Measurements from ENCODE around the gene DIRAS2.
"Not testable (repeated sequence)": the region's sequence is repeated elsewhere in the genome, so short reads cannot be mapped to it uniquely, and the experiment has no call there.

The DIRAS2 gene
- 0 to 0.13 reads per million in 2 donors for total RNA-seq

GRCh38 chr9:90642570-90643539 is at the start of gene DIRAS2:
TSS of gene DIRAS2 (minus strand) at chr9:90642824. CDS start at chr9:90613827, 28,997 bp downstream.
- DNase-seq, result peak in 1 of 5 experiments; percentile 22

GRCh38 chr9:90684736-90685135 is 42.1 kb upstream of the DIRAS2 start:
- no peak for DNase-seq

DNA sequence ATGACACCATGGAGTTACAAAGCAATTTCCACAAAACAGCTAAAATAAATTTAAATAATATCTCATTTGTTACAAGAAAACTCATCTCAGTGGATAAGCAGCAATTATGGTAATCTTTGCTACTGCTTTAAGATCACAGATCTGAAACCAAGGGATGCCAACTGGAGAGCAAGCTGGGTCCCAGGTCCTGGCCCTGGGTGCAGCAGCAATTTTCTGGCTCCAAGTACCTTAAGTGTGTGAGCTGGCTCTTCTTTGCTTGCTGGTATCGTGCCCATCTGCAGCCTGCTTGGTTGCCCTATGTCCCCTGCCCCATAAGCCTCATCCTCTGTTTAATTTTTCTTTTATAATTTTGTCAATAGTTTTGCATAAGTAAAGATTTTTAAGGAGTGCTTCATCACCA is 41.5 kb upstream of the DIRAS2 start:
- no peak for DNase-seq

GRCh38 chr9:90680534-90680933 is 37.9 kb upstream of the DIRAS2 start:
- DNase-seq, result no peak

GRCh38 chr9:90665072-90665471 is 22.4 kb upstream of the DIRAS2 start:
- DNase-seq, result no peak

DNA sequence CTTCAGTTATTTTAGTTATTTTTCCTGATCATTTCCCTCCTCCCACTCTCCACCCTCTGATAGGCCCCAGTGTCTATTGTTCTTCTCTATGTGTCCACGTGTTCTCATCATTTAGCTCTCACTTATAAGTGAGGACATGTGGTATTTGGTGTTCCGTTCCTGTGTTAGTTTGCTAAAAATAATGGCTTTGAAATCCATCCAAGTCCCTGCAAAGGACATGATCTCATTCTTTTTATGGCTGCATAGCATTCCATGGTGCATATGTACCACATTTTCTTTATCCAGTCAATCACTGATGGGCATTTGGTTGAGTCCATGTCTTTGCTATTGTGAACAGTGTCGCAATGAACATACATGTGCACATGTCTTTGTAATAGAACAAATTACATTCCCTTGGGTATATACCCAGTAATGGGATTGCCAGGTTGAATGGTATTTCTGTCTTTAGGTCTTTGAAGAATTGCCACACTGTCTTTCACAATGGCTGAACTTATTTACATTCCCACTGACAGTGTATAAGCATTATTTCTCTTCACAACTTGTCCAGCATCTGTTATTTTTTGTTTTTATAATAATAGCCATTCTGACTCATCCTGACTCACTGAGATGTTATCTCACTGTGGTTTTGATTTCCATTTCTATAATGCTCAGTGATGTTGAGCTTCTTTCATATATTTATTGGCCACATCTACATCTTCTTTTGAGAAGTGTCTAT is 17.2 kb upstream of the DIRAS2 start:
- peak in 1 of 5 experiments; percentile 4 for DNase-seq

GRCh38 chr9:90658783-90659182 is 16.2 kb upstream of the DIRAS2 start:
- DNase-seq, result no peak

GRCh38 chr9:90658181-90658580 is 15.6 kb upstream of the DIRAS2 start:
- DNase-seq, result no peak

DNA sequence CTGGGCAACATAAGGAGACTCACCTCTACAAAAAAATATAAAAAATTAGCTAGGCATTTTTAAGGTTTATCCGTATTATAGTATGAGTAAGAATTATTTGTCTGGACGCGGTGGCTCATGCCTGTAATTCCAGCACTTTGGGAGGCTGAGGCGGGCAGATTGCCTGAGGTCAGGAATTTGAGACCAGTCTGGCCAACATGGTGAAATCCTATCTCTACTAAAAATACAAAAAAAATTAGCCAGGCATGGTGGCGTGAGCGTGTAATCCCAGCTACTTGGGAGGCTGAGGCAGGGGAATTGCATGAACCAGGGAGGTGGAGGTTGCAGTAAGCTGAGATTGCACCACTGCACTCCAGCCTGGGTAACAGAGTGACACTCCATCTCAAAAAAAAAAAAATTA is 14.3 kb upstream of the DIRAS2 start:
- not testable (repeated sequence) for DNase-seq

- no peak for DNase-seq
Measured at GRCh38 chr9:90651246-90651645, 8.6 kb upstream of the DIRAS2 start.

DNA sequence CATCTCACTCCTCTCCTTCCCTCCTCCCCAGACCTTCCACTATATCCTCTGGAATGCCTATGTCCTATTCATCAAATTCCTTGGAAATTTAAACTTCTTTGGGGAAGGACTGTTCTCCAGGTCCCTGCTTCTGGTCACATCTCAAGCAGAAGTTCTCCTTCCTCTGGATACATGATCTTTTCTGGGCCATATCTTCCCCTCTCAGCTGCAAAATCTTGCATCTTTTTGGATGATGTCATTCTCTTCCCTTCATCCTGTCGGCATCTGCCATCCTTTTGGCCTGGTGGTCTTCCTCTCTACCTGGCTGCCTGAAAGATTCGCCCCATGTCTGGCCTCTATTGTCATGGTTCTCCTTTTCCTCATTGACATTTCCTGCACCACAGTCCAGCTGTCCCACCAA is 5.2 kb upstream of the DIRAS2 start:
- no peak for DNase-seq

- DNase-seq, result no peak
Measured at GRCh38 chr9:90645721-90646120, 3.1 kb upstream of the DIRAS2 start.

- DNase-seq, result no peak
Measured at GRCh38 chr9:90641884-90642487, 638 bp downstream of the DIRAS2 start.

DNA sequence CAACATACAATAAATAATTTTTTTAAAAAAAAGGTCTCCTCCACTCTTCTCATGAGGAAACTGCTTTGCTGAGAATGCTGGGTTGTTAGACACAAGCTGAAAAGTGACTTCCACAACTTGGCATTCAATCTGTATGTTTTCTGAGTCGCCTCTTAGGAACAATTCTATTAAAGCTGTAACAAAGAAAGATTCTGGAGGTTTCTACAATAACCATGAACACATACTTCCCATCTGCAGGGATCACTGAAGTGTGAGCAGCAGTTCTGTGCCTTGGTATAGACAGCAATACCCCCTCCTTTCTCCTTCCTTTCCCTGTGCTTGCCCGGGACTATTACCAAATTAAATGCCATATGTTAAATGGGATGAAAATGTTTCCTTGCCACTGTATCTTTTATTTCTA is 1.5 kb downstream of the DIRAS2 start:
- no peak for DNase-seq

GRCh38 chr9:90640361-90640760 is 2.3 kb downstream of the DIRAS2 start:
- no peak for DNase-seq

GRCh38 chr9:90637626-90638025 is 5.0 kb downstream of the DIRAS2 start:
- no peak for DNase-seq

DNA sequence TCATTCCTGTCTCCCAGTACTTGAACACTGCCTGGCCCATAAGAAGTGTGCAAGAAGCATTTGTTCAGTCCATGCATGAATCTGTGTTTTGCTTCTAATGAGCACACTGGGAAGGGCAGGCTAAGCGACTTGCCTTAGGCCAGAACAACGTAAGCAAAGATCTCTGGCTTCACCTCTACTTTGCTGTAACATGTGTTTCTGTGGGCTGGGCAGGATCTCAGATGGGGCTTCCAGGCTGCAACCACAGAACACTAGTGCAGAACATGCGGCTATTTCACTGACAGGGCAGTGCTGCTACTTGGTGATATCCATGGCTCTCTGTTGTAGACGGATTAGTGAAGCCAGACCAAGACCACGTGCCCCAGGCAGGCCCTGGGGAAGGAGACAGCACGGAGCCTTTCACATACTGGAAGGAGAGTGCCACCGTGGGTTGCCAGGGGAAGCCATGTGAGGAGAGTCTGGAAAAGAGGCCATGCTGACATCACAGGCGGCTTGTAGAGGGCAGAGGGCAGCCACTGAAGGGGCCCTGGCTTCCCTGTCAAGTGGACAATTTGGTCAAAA is 9.9 kb downstream of the DIRAS2 start:
- DNase-seq, result no peak

DNA sequence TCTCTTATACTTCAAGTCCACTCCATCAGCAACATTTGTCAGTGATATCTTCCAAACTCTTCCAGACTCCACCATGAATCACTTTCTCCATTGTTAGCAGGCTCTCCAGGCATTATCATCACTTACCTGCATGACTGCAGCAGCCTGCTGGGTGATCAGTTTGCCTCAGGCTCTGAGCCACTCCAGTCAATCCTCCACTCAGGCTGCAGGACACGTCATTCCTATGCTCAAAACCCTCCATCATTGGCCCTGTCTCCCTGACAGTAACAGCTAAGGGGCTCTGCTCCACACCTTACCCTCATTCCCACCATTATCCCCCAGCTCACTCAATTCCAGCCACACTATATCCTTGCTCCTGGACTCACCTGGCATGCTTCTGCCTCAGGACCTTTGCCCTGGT is 10.7 kb downstream of the DIRAS2 start:
- no peak for DNase-seq

DNA sequence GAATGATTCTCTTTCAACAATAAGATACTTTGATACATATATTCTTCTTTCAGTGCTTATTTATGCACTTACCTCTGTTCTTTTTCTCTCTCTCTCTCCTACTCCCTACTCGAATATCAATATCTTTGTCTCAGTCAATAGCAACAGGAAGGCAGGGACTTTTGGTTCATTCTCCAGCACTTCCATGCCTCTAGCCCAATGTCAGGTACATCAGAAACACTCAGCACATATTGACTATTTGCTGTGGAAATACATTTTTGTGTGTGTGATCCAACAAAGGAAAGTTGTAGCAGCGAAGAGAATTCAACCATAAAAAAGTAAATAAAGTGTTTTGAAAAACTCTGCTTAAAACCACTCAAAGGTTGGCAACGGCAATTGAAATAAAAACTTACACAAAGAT is 12.6 kb downstream of the DIRAS2 start:
- DNase-seq, result no peak

GRCh38 chr9:90629354-90629753 is 13.3 kb downstream of the DIRAS2 start:
- DNase-seq, result no peak

GRCh38 chr9:90616806-90617205 is 25.8 kb downstream of the DIRAS2 start:
- DNase-seq, result no peak

GRCh38 chr9:90613502-90613901 is 29.1 kb downstream of the DIRAS2 start:
- no peak for DNase-seq

DNA sequence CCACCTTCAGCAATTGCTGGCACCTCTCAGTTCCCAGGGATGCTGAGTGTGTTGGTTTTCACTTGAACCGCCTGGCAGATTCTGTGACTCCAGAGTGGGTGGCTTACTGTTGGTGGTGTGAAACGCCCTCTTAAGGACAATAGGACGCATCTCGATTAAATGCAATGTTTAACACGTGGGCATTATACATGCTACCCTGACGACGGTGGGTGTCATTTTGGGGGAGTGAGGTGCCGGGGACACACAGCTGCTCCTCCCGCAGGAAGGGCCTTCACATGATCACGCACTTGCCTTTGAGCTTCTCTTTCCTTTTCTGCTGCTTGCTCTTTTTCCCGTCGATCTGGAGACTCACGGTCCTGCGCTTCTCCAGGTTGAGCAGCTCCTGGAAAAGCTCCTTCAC is 29.7 kb downstream of the DIRAS2 start:
- DNase-seq, result no peak

Data from T-helper 2 cell (primary cell).